K562 treated with DMSO at 1 percent for 4 hours (cell line): ENCODE data around the gene FHOD1. TPM values are rescaled to one million over a fixed set of nuclear protein-coding genes. Genes with fewer than 3 reads are reported as not detected.

Experiments used
- total RNA-seq: library from RNA; unstranded; fragments of 300-600 nt; gene quantifications from 2 replicates; pipeline ENCODE4 v1.2.3, GENCODE V29; 2022; ENCODE audit not compliant: insufficient read depth

Gene FHOD1
- 45.2 and 50.9 TPM in 2 replicates for total RNA-seq

DNA sequence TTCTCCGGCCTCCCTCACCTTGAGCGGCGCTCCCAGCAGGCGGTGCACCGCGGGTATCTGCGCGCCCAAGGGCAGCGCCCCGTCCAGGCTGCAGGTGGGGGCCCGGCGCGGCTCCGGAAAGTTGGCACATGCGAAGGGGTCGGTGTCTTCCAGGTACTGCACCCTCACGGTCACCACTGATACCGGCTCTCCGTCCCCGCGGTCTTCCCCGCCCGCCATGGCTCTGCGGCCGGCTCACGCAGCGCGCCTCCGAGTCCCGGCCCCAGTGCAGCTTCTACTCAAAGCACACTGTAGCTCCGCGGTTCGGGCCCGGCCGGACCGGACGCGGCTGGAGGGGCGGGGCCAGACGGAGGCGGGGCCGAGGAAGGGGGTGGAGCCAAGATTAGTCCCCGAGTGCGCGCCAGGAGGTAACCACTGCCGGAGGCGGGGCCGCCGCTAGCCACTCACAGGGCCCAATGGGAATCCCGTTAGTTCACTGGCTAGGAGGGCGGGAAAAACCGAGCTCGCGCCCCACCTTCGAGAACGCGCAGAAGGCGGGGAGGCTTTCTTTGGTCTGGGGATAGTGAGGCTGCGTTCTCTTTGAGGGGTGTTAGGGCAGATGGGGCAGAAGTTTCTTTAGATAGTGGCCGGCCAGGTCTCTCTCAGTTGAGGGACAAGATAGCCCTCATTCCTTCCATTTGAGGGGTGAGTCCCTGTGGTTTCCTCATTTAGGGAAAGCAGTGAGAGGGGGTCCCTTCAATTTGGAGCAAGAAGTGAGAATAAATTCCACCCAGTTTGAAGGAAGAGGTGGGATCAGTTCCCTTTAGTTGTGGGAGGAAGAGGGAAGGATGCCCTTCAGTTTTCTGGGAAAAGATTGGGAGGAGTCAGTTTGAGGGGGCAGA lies at the start of gene FHOD1:
TSS of gene FHOD1 (minus strand) at position 290 of the 881 bp plus-strand sequence. CDS start at position 219, 71 bp downstream.

GRCh38 chr16:67279296-67280089 lies 32.2 kb upstream of the FHOD1 start, which contains the start of gene PLEKHG4:
PLEKHG4 (plus strand) TSS chr16:67279532; CDS start chr16:67280045, 513 bp downstream.

GRCh38 chr16:67248401-67249177 lies 1.3 kb upstream of the FHOD1 start, which contains the start of gene SLC9A5:
SLC9A5 (plus strand) TSS chr16:67248979; CDS start chr16:67249015, 36 bp downstream.

DNA sequence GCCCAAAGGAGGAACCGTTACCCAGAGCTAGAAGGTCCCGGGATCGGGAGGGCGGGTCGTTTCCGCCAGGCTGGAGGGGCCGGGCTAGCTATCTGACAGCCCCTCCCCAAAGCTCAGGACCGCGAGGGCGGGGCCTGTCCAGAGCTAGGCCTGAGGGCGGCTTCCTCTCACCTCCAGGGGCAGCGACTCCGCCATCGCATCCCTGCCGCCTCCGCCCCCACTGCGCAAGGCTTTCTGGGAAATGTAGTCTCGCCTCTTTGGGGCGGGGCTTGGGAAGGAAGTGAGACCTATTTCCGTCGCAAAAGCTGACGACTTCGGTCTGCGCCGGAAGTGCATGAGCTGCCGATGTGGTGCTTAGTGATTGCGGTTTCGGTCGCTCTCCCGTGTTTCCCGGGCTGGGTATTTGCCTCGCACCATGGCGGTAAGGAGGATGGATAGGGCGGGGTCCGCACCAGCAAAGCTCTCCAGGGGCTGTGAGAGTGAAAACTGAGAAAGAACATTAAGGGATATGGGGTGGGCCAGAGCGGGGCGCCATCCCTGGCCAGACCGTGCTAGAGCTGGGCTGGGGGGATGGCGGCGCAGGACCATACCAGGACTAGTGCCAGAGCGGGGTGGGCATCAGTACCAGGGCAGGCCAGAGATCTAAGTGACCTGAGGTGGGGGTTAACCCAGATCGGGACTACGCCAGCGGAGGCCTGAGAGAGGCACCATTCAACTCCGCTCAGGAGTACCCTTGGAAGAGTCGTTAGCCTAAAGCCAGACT lies 20.3 kb downstream of the FHOD1 start, which contains the start of gene TMEM208:
TSS of gene TMEM208 (plus strand) at position 327 of the 763 bp plus-strand sequence. CDS start at position 416, 89 bp downstream.

DNA sequence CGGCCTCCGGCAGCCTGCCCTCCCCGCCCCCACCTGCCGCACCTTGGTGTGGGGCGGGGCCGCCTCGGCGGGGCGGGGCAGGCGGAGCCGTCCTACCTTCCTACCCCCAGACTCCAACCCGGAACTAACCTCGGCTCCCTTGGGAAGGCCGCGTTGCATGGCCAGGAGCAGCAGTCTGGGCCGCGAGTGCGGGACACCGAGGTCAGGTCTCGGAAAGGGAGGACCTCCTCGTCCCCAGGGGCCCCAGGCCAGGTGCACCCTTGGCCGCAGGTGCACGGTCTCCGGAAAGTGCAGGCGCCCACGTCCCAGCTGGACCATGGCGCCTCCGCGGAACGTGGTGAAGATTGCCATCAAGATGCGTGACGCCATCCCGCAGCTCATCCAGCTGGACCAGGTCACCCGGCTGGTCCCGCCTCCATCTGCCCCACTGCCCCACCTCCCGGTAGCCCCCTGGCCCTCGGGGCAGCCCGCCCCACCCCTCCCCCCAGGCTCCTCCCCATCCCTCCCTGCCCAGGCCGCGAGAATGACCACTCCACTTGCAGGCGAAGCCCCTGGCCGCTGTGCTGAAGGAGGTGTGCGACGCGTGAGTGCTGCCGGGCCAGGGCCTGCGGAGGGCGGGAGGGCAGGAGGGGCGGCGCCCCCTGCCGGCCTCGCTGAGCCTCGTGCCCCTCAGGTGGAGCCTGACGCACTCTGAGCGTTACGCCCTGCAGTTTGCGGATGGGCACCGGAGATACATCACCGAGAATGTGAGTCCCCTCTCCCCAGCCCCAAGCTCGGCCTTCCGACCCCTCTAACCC lies 48.1 kb downstream of the FHOD1 start, which contains the start of gene ELMO3:
TSS of gene ELMO3 (plus strand) at position 121 of the 797 bp plus-strand sequence. CDS start at position 317, 196 bp downstream.

DNA sequence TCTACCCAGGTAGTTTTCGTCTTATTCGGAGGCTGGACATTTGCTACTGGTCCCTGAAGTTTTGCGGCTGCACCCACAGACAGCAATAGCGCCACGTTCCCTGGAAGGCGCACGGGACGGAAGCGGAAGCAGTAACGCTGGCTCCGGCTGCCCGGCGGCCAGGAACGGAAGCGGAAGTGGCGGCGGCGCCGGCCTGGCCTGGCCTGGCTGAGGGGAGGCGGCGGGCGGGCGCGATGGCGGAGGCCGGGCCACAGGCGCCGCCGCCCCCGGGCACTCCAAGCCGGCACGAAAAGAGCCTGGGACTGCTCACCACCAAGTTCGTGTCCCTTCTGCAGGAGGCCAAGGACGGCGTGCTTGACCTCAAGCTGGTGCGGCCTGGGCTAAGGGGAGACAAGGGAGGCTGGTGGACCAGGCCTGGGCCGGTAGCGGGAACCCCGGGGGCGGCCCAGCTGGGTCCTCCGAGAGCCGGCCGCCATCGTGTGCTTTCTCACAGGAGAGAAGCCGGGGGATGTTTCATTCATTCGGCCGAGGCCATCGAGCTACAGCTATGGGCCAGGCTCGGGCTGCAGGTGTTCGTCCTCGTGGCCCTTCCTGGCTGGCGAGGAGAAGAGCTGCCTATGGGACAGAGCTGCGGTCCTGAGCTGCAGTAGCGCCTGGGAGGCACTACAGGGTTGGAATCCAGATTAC lies 55.1 kb downstream of the FHOD1 start, which contains the start of gene E2F4:
TSS of gene E2F4 (plus strand) at position 161 of the 687 bp plus-strand sequence. CDS start at position 234, 73 bp downstream.

GRCh38 chr16:67190041-67190440 lies 57.2 kb downstream of the FHOD1 start, which contains the start of gene EXOC3L1:
EXOC3L1 (minus strand) TSS chr16:67190136; CDS start chr16:67189676, 460 bp downstream.

DNA sequence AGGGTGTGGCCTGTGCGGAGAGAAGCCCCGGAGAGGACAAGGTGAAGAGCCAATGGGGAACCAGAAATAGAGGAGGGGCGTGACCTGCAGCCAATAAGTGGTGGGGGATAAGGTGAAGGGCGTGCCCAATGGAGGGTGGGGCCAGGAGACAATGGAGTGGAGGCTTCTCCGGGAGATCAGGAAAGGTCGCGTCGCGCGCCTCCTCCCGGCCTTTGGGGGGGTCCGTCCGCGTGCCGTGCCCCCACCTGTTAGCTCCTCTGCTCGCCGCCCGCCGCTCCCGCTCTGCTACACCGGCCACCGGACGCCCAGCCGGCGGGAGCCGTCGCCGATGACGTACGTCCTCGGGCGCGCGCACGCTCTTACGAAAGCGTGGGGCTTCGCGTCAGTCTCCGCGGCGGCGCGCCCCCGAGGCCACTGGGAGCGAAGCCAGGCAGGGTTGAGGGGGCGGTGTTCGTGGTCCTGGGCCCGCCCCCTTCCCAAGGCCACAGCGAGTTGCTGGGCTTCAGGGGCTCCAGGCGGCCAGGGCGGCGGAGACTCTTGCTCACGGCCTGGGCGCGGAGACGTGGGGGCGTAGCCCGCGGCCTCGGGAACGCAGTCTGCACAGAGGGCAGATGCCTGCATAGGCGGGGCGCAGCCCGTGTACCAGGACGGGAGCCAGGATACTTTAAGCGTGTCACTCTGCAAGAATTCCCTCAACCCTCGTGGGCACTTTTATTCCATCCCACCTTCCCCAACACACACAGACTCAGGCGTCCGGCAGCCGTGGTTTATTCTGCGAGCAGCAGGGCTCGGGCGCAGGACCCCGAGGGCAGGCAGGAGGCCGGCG lies 63.4 kb downstream of the FHOD1 start, which contains the start of gene MATCAP1:
TSS of gene MATCAP1 (minus strand) at position 337 of the 826 bp plus-strand sequence. CDS start 3,353 bp downstream, outside the sequence.

Other genes with a start within 250 kb of the FHOD1 start
- gene CBFB, start 218.3 kb downstream of the FHOD1 start, total RNA-seq: 34.7 and 44.2 TPM in 2 replicates
- gene PHAF1, start 137.5 kb downstream of the FHOD1 start, total RNA-seq: 9.2 and 13.9 TPM in 2 replicates
- 3.7 and 5.6 TPM in 2 replicates for gene B3GNT9, start 96.5 kb downstream of the FHOD1 start, total RNA-seq
- 28.0 and 33.7 TPM in 2 replicates for gene TRADD, start 87.6 kb downstream of the FHOD1 start, total RNA-seq
- 9.0 and 16.6 TPM in 2 replicates for gene FBXL8, start 87.5 kb downstream of the FHOD1 start, total RNA-seq
- 14.8 and 26.3 TPM in 2 replicates for gene HSF4, start 82.7 kb downstream of the FHOD1 start, total RNA-seq
- gene NOL3, start 76.9 kb downstream of the FHOD1 start, total RNA-seq: 15.7 and 20.6 TPM in 2 replicates
- gene MATCAP1, start 63.5 kb downstream of the FHOD1 start, total RNA-seq: 16.8 and 24.9 TPM in 2 replicates
- gene EXOC3L1, start 57.3 kb downstream of the FHOD1 start, total RNA-seq: not detected in 2 replicates
- gene E2F4, start 55.3 kb downstream of the FHOD1 start, total RNA-seq: 82.7 and 87.6 TPM in 2 replicates
- gene ELMO3, start 48.4 kb downstream of the FHOD1 start, total RNA-seq: 1.6 and 4.3 TPM in 2 replicates
- gene TMEM208, start 20.4 kb downstream of the FHOD1 start, total RNA-seq: 57.9 and 64.8 TPM in 2 replicates
- 1.8 and 2.0 TPM in 2 replicates for gene SLC9A5, start 1.5 kb upstream of the FHOD1 start, total RNA-seq
- gene PLEKHG4, start 32.1 kb upstream of the FHOD1 start, total RNA-seq: 29.4 and 39.8 TPM in 2 replicates
- gene KCTD19, start 79.3 kb upstream of the FHOD1 start, total RNA-seq: 0.15 TPM in 1 of 2 replicates, not detected in the other
- 0.30 TPM in 1 of 2 replicates, not detected in the other for gene LRRC36, start 79.3 kb upstream of the FHOD1 start, total RNA-seq
- not detected in 2 replicates for gene TPPP3, start 146.0 kb upstream of the FHOD1 start, total RNA-seq
- gene ZDHHC1, start 169.0 kb upstream of the FHOD1 start, total RNA-seq: not detected in 2 replicates
- gene HSD11B2, start 183.6 kb upstream of the FHOD1 start, total RNA-seq: not detected in 2 replicates
- gene ATP6V0D1, start 233.7 kb upstream of the FHOD1 start, total RNA-seq: 148 and 171 TPM in 2 replicates
- gene AGRP, start 236.1 kb upstream of the FHOD1 start, total RNA-seq: not detected in 2 replicates